ENCODE measurements around the gene MUS81. TPM values are rescaled to one million over a fixed set of nuclear protein-coding genes. Genes with fewer than 3 reads are reported as not detected.
A peak's percentile ranks its signal among the peaks of the same experiment; 100 is the strongest.

The MUS81 gene
- total and polyA plus RNA-seq, 9 of the 15 experiments (the other 6 are each of a cell fraction or from before 2014, with no cell fraction given) = 13.4 to 118 (median 53.7) TPM

- TF ChIP-seq MGA (IDR thresholded peaks at IDR 0.05) (peak; percentile 85), ZNF274 (IDR thresholded peaks at IDR 0.05; ENCODE audit: borderline replicate concordance, low read depth, low read length) (no peak), RBFOX2 (IDR thresholded peaks at IDR 0.05; ENCODE audit: low read depth, low read length) (peak; percentile 93), CBX8 (IDR thresholded peaks at IDR 0.05; ENCODE audit: borderline replicate concordance, extremely low read depth, low read depth, low read length, poor library complexity, severe bottlenecking) (no peak), HDAC8 (tag; IDR thresholded peaks at IDR 0.05) (0 out of 2 replicates have a peak, but pooled peaks have one; percentile 44), CBX3 (IDR thresholded peaks at IDR 0.05; ENCODE audit: borderline replicate concordance in 1 of 2, low read length in 2 of 2) (peak in 1 of 2 experiments; percentile 43; a peak in 1 of 3 replicates), GTF2E2 (tag; IDR thresholded peaks at IDR 0.05) (peak; percentile 60; the same call in 1 of the 2 replicates), ZNF589 (CRISPR knock-in tag; IDR thresholded peaks at IDR 0.05; ENCODE audit: low read depth) (0 out of 2 replicates have a peak, but pooled peaks have one; percentile 40), ATF1 (CRISPR knock-in tag; IDR thresholded peaks at IDR 0.05) (peak; percentile 79), ATF1 (tag; IDR thresholded peaks at IDR 0.05) (peak; percentile 95)
- TF ChIP-seq, protein P1, sequence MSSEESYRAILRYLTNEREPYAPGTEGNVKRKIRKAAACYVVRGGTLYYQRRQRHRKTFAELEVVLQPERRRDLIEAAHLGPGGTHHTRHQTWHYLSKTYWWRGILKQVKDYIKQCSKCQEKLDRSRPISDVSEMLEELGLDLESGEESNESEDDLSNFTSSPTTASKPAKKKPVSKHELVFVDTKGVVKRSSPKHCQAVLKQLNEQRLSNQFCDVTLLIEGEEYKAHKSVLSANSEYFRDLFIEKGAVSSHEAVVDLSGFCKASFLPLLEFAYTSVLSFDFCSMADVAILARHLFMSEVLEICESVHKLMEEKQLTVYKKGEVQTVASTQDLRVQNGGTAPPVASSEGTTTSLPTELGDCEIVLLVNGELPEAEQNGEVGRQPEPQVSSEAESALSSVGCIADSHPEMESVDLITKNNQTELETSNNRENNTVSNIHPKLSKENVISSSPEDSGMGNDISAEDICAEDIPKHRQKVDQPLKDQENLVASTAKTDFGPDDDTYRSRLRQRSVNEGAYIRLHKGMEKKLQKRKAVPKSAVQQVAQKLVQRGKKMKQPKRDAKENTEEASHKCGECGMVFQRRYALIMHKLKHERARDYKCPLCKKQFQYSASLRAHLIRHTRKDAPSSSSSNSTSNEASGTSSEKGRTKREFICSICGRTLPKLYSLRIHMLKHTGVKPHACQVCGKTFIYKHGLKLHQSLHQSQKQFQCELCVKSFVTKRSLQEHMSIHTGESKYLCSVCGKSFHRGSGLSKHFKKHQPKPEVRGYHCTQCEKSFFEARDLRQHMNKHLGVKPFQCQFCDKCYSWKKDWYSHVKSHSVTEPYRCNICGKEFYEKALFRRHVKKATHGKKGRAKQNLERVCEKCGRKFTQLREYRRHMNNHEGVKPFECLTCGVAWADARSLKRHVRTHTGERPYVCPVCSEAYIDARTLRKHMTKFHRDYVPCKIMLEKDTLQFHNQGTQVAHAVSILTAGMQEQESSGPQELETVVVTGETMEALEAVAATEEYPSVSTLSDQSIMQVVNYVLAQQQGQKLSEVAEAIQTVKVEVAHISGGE (CRISPR knock-in tag; IDR thresholded peaks at IDR 0.05) = peak; percentile 71 to 95 (median 79); a peak in 5 of 6 replicates
These were observed 28.1 kb downstream of the MUS81 start, which contains the start of gene FIBP (continued) for GRCh38 chr11:65888163-65888814.
